HG02840 (cell line): ENCODE data around the gene NR2F1-AS1.

ENCODE experiments used
- ATAC-seq: cut with Tn5 transposase; IDR thresholded peaks from one replicate; pipeline ENCODE4 v1.9.1; 2021; ENCODE audit warnings: mild to moderate bottlenecking, moderate library complexity, moderate number of reproducible peaks; ENCODE audit not compliant: unreplicated experiment, low FRiP score

The NR2F1-AS1 gene

DNA sequence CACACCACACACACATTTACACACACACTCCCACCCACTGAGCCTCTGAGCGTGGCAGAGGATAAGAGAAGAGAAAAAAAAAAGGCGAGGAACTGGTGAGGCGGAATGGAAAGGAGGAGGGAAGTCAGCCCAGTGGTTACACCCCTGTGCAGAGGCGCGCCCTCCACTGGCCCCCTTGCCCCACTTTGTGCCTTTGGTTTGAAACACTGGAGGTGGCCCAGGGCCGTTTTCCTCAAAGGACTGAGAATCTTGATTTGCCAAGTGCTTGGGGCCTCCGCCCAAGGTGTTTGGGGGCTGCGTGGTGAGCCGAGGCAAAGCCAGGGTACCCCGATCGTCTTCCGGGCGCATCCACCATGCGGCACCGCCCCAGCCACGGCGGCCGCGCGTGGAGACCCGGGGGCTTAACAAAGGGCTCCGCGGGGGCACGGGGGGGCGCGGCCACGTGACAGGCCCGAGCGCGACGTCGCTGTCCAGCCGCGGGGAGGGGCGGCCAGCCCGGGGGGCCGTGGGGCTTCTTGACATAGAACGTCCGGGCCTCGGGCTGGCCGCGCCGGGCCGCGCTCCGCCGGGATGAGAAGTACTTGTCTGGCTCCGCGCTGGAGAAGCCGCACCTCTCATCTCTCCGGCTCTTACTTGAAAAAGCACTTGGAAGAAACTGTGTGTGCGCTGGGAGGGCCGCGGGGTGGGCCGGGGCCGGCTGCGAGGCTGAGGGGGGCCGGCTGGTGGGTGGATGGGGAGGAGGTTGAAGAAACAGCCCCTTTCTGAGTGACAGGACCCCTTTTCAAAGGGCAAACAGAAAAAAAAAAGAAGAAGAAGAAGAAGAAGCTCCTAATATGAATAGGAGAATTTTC is 23.0 kb upstream of the NR2F1-AS1 start:
- no peak for ATAC-seq

DNA sequence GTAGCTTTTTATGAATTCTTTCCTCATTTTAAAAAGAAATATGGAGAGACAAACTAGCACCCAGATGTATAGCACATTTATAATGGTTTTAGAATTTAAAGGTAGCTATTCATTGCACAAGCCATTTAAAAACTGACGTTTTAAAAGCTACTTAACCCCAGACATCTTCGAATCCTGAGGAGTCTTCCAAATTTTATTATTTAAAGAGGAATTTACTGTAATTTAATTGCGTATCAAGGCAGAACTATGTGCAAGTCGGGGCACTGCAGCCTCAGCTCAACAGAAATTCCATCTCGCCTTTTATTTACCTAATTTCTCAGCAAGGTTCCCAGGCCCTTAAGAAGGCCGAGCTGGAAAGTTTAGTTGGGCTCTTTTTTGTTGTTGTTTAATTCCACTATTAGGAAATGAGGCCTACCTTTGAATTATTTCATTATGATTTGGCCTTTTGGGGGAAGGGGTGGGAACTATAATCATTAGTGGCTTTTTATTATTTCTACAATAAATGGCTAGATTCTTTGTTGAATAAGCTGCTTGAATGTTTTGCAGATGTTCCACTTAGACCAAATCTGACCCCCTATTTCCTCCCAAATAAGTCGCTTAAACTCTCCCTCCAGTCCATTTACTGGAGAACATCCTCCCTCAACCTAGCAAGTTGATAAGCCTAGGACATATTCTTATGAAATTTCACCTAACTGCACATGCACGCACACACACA is 22.2 kb upstream of the NR2F1-AS1 start:
- ATAC-seq: no peak

DNA sequence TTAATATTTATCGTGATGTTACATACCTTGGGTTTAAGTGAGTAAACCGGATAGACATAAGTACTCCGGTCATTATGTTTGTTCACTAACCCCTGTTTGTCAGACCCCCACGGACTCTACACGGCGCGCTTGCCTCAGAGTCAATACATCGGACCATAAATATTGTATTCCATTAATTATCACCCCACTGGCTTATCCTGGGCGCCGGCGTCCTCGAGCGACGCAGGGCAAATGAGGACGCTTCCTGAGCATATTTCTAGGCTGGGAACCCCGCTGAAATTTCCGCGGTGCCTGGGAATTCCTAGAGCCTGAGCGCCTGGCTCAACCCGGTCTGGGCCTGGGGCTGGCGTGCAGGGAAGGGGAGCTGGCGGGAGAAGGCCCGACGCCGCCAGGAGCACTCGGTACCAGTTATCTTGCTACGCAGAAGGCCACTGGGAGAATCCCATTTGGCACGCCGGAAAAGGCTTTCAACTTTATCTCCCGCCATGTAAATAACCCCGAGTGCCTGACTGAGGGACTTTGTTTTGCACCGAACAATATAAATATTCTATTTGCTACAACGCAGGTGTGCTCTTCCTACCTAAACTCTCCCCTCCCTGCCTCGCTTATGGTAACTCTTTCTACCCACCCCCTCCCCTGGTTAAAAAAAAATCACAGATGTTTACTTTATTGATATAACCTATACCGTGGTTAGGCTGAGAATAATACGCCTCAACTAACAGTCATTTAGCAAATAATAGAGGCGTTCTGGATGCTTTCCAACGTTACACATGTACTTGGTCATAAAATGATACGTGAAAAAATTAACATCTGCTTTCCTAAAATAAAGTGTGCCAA is 21.4 kb upstream of the NR2F1-AS1 start:
- ATAC-seq: no peak

DNA sequence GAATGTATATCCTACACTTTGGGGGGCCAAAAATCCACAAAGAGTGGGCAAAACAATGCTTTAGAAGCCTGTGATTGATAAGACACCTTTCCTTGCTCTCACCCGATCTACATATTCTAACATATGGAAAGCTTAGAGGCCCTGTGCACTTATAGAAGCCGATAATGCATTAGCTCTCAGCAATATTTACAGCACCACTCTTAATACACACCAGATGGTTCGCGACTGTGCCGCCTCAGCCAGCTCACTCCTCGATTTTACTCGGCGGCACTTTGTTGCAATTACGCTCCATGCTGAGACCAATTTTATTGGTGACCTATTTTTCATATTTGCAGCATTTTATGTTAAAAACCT is 20.8 kb upstream of the NR2F1-AS1 start:
- no peak for ATAC-seq

DNA sequence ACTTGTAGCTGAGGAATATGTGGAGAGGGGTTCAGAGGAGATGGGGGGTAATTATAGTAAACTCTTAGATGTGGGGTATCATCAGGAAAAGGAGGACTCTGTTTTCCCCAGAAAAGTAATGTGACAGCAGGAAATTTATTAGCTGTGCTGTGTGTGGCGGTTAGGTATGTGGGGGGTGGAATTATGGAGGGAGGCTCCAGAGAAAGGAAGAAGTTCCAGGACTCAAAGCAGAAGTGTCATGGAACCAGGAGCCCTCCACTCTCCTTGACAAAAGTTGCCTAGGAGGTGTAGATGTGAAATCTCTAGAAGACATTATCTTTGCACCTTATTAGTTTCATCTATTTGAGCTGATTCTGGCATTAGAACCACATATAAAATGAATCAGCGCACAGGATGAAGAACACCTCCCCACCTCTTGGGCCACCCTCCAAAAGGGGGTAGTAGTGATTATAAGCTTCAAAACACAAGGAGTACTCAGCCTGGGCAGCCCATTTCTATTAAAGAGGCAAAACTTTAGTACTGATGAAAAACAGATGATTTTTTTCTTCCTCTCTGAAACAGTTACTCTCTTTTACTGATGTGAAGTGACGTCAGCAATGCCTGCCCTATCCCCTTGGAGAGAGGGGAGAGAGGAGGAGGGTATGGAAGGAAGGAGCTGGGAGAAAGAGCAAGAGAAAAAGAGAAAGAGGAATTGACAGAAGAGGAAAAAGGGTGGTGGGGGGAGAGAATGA is 20.2 kb upstream of the NR2F1-AS1 start:
- no peak for ATAC-seq

DNA sequence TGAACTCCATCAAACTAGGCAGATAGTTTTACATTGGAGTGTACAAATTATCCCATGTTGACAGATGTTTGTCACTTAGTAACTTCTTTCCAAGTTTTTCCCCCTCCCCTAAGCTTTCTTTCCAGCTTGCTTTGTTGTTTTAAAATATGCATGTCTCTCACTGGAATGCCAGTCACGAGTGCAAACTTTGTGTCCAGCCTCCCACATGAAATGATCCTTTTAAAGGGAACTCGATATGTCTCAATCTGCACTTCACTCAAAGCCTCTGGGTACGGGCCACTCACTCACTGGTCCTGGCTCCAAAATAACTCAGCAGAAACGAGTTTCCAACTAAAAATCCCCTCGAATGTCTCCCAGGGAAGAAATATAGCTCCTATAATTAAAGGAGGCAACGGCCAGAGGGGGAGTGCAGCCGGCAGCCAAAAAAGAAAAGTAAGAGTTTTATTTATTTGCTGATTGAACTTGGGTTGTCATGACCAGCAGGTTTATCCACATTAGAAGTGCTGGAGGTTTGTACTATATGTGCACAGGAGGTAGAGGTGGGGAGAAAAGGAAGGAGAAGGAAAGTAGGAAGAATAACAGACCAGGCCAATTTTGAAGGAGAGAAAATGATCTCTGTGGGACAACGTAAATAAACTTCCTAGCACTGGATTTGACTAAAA is 19.5 kb upstream of the NR2F1-AS1 start:
- ATAC-seq: no peak

DNA sequence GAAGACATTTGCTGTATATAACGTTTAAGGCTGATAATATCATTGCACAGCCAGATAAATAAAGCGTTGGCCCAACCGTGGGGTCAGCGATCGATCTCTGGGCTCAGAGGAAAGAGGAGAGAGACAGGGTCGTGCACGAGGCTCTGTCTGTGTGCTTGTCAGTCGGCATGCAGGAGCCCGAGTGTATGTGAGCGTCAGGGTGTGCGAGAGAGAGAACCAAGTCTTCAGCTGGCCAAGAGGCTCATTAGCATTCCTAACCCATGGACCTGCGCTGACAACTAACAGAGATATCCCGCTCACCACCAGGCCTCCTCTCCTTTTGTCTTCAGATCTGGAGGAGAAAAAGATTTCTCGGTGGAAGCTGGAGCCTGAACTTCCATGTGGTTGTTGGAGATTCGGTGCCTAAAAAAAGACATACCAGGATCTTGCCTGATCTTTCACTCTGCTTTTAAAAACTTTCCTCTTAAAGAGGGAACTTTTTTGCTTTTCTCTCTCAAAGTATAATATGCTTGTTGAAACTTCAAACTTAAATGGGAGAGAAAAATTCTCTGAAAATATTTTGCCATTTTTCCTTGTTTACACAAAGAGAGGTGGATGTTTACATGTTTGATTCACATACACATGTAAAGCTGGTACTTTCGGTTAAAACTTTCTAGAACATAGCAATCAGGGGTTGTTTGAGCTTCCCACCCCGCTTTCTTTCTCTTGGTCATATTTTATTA is 18.5 kb upstream of the NR2F1-AS1 start:
- ATAC-seq: no peak

DNA sequence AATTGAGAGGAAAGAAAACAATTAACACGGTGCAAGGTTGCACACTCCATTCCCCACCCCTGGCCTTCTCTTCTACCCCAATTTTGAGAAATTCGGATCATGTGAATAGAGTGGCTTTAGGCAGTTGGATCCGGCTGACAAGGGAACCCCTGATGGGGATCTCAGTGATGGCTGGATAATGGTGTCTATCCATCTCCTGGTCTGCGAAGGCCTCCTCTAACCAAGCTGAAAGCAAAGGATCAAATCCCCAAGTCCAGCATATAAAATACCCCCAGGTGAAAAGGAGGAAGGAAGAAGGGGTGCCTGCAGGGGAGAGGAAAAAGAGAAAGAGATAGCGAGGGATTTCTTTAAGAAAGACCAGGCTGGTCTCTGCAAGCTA is 18.0 kb upstream of the NR2F1-AS1 start:
- ATAC-seq: no peak

DNA sequence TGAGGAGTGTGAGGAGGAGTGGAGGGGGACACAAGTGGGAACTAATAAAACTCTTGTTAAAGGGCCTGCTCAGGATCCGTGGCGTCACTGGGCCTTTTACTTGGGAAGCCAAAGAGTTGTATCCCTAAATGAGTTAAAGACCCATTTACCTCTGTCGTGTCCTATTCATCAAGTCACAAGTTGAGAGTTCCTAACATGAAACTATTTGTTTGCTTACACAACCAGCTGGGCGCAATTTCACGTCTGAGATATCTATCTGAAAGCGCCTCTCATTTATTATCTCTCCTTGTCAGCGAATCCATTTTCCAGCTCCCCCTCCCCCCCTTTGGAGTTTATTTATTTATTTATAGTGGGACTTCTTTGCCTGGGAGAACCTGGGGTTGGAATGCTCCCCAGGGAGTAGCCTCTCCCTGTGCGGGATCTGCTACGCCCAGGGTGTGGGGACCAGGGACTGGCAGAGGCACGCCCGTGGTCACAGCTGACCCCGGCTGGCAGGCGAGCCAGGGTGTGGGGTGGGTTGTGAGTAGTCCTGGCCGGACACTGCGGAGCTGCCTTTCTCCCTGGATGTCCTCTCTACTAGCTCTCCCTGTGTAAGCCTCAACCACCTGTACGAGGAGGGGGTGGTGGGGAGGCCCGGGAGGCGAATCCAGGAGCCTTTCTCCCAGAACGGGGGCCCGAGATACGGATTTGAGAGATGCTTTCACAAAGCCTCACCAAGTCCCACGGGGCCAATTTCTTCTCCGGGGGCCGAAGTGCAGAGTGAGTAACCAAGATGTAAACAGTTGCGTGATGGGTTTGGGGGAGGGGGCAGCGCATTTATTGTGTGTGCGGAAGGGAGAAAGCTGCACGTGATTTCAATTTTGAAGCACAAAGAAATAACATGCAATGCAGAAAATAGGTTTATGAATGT is 17.3 kb upstream of the NR2F1-AS1 start:
- ATAC-seq: no peak

DNA sequence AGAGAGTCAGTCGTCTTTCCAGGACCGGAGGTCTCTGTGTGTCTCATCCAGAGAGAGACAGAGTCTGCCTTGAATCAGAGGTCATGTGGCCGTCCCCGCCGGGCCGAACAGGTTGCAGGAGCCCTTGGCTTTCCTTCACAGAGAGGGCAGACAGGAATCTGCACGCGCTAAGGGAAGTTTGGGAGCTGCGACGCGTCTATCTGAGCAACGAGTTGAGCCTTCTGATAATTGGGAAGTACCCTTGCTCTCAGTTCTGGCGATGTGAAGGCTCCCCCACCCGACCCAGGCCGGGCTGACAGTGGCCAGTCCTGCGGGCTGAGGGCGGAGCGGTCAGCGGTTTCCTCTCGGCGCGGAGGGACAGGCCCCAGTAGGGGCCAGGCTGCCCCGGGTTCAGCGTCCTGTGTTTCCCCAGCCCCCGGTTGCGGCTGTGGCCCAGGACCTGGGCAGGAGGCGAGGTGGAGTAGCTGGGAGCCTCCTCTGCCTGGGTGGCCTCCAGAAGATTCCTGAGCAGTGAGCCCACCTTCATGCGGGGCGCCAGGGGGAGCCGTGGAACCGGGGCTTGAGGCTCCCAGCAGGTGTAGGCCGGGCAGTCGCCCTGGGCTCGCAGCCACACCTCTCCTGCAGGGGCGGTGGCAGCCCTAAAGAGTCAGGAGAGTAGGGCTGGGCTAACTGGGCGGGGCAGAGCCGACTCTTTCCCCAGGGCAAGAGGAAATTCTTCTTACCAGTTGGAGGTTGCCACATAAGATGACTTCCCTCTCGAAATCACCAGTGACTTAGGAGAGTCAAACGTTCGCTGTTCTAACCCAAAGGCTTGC is 15.9 kb upstream of the NR2F1-AS1 start:
- no peak for ATAC-seq

DNA sequence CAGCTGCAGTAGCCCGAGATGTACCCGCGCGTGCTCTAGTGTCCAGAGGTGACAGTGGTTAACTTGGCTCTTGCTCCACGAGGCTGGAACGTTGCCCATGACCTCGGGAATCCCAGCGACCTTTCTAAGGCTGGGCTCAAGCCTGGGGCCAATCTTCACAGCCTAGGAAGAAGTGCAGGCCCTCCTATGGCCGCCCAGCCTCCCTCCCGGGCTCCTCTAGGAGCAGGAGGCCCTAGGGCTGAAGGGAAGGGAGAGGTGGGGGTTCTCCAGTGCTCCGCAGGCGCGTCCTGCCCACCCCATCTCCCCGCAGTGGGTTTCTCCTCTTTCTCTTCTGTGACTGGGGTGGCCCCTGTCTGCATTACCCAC is 15.3 kb upstream of the NR2F1-AS1 start:
- ATAC-seq: no peak

DNA sequence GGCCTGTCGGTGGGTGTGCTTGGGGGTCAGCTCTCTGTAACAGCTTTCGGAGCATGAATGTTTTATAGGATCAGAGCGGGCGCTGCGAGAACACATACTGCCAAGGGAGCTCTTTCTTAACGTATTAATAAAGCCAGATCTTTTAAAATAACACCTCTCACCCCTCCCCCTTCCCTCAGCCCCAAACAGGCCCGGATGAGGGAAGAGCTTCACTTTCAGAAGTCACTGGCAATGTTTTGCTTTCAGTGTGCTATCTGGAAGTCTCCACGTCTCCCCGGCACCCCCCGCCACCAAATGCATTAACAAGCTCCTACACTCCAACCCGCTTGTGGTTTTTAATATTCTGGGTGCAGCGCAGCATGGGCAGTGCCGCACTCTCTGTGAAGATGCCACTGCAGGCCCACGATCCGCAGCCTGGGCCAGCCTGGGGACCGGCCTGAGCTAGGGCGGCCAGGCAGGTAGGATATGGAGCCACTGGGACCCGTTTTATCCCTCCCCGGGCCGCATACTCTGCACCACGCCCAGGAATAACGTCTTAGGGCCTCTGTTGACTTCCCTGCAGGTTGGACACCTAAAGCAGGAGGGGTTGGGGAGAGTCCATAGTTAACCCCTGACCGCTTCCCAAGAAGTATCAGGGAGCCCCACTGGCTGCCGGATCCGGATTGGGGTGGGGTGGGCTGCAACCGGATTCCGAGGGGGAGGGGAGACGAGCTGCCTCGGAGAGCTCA is 14.6 kb upstream of the NR2F1-AS1 start:
- no peak for ATAC-seq

DNA sequence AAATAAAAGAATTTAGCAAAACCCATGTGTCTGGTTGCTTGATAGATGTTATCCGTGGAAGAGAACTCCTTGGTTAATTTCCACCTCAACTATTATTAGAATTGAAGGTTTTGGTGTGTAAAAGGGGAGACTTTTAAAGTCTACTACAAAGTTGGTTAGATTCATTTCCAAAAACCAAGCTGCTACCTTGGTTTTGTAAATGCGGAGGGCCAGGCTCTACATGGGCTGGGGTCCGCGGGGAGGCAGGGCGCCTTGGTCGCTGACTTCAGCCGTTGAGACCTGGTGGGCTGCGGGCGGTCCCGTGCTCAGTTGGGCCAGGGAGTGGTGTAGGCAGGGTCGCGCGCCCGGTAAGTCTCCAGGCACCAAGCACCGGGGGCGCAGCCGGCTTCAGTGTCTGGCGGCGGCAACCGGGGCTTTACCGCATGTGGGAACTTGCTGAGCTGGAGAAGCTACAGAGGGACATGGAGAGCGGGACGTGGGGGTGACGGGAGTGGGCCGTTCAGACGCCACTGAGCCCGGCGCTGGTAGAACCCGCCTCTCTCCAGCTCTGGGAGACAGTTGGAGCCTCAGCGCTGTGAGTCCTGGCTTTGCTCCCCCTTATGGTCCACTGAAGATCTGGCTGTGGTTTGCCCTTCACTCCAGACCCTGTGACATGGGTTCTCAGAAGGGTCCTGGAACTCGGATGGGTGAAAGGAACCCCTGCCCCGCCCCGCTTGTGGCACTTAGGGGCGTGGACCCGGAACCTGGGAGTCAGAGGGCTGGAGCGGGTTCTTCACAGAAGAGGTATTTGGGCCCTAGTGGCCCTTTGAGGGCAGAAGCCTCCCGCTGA is 13.8 kb upstream of the NR2F1-AS1 start:
- ATAC-seq: no peak

DNA sequence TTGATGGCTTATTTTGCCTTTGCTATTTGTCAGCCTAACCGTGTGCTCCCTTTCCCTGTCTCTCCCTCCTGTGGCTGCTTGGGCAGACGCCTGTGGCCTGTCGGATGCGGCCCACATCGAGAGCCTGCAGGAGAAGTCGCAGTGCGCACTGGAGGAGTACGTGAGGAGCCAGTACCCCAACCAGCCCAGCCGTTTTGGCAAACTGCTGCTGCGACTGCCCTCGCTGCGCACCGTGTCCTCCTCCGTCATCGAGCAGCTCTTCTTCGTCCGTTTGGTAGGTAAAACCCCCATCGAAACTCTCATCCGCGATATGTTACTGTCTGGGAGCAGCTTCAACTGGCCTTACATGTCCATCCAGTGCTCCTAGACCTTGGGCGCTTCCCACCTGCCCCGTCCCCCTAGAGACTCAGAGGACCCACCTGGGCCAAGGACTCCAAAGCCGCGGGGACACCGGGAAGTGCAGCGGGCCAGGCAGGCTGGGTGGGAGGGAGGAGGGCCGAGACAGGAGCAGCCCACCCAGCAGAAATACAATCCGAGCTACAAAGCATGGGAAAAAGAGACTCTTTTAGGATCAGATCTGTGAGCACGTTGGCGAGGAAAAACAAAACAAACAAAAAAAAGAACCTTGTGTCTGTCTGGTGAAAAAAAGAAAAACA is 12.6 kb upstream of the NR2F1-AS1 start:
- no peak for ATAC-seq

DNA sequence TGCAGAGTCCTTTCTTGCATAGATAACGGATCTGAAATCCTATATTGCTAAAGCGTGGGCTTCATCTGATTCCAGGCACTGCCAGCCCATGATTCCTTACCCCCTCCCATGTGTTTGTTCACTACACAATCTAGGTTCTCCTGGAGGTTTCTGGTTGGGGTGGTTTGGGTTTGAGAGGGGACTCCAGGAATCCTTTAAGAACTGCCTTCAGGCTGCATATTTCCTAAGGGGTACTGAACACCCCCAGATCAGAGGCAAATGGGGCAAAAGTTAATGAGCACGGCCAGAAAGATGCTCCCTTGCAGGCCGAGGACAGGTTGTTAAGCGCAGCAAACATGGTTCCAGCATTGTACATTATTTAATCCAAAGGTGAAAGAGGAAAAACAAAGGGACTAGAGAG is 11.9 kb upstream of the NR2F1-AS1 start:
- ATAC-seq: no peak
